MM.1S (cell line): Measurements from ENCODE around the gene GTPBP8.

Experiments used
- DNase-seq: peaks from one replicate; pipeline ENCODE4 v3.0.0-alpha.2; 2015
- H2AFZ ChIP-seq: fragments of 300-600 bp; sonication (generic); 2 replicates; pipeline ENCODE4 v1.6.0; 2016; ENCODE audit warnings: antibody characterized with exemption, low read length
- H3F3A ChIP-seq: fragments of 300-600 bp; sonication (generic); 2 replicates; pipeline ENCODE4 v1.6.1; 2016; ENCODE audit warnings: mild to moderate bottlenecking, antibody characterized with exemption, low read length, moderate library complexity, mixed read lengths; ENCODE audit not compliant: insufficient read depth
- H3K27ac ChIP-seq: fragments of 300-600 bp; sonication (generic); 2 replicates; pipeline ENCODE4 v1.5.1; 2016; ENCODE audit warnings: mild to moderate bottlenecking, low read length
- H3K27me3 ChIP-seq: fragments of 300-600 bp; sonication (generic); replicated peaks from 2 replicates; pipeline ENCODE4 v1.6.0; 2016; ENCODE audit warnings: low read length; ENCODE audit not compliant: insufficient read depth
- H3K36me3 ChIP-seq: fragments of 300-600 bp; sonication (generic); replicated peaks from 2 replicates; pipeline ENCODE4 v1.6.1; 2016; ENCODE audit warnings: mild to moderate bottlenecking, low read length, mixed read lengths; ENCODE audit not compliant: insufficient read depth
- H3K4me1 ChIP-seq: fragments of 300-600 bp; sonication (generic); 2 replicates; pipeline ENCODE4 v1.6.1; 2016; ENCODE audit warnings: low read length, mixed read lengths
- H3K4me2 ChIP-seq: fragments of 300-600 bp; sonication (generic); 2 replicates; pipeline ENCODE4 v1.6.0; 2016; ENCODE audit warnings: low read depth, low read length
- H3K4me3 ChIP-seq: fragments of 300-600 bp; sonication (generic); 2 replicates; pipeline ENCODE4 v1.5.1; 2016; ENCODE audit warnings: low read length, mixed read lengths
- H3K79me2 ChIP-seq: fragments of 300-600 bp; sonication (generic); 2 replicates; pipeline ENCODE4 v1.6.1; 2016; ENCODE audit warnings: mixed run types, low read length, mixed read lengths
- H3K9ac ChIP-seq: fragments of 300-600 bp; sonication (generic); 2 replicates; pipeline ENCODE4 v1.6.1; 2016; ENCODE audit warnings: low read length, mixed read lengths
- H3K9me2 ChIP-seq: fragments of 300-600 bp; sonication (generic); replicated peaks from 2 replicates; pipeline ENCODE4 v1.6.1; 2016; ENCODE audit warnings: mild to moderate bottlenecking, low read length, mixed read lengths; ENCODE audit not compliant: insufficient read depth
- H3K9me3 ChIP-seq: fragments of 300-600 bp; sonication (generic); replicated peaks from 2 replicates; pipeline ENCODE4 v1.6.1; 2016; ENCODE audit warnings: mild to moderate bottlenecking, low read length, mixed read lengths; ENCODE audit not compliant: insufficient read depth
- H4K20me1 ChIP-seq: fragments of 300-600 bp; sonication (generic); 2 replicates; pipeline ENCODE4 v1.6.1; 2016; ENCODE audit warnings: mild to moderate bottlenecking, low read length, moderate library complexity, mixed read lengths; ENCODE audit not compliant: insufficient read depth
- CTCF ChIP-seq: fragments of 300-600 bp; sonication (generic); IDR thresholded peaks from 2 replicates; pipeline ENCODE4 v1.5.1; 2016; ENCODE audit warnings: antibody characterized with exemption, low read length, mixed read lengths
- EZH2 ChIP-seq: fragments of 300-600 bp; sonication (generic); optimal IDR thresholded peaks from 2 replicates; pipeline ENCODE3; 2017; ENCODE audit warnings: low read depth, mild to moderate bottlenecking, antibody characterized with exemption, low read length, mixed read lengths
- EZH2phosphoT487 ChIP-seq: fragments of 300-600 bp; sonication (generic); IDR thresholded peaks from 2 replicates; pipeline ENCODE4 v1.6.1; 2018; ENCODE audit warnings: antibody characterized with exemption, low read length

The GTPBP8 gene

GRCh38 chr3:112966633-112967032 lies 24.2 kb upstream of the GTPBP8 start:
- peaks cover 73% of the 10 kb centered on the region for H3K79me2 ChIP-seq
- no peak for DNase-seq
- no peak overlapping the region for H2AFZ ChIP-seq
- H3K36me3 ChIP-seq = no peaks in the 10 kb centered on the region
- no peak overlapping the region for H3K27ac ChIP-seq
- H3K4me3 ChIP-seq = no peak overlapping the region
- no peak overlapping the region for H3K9ac ChIP-seq
- no peaks in the 10 kb centered on the region for H3K27me3 ChIP-seq
- H3K4me1 ChIP-seq = no peaks in the 10 kb centered on the region
- no peaks in the 10 kb centered on the region for H4K20me1 ChIP-seq
- TF ChIP-seq EZH2phosphoT487 (no peak), EZH2 (no peak), CTCF (no peak)
- H3K4me2 ChIP-seq = no peak overlapping the region
- H3K9me2 ChIP-seq = no peaks in the 10 kb centered on the region
- H3K9me3 ChIP-seq = no peaks in the 10 kb centered on the region
- H3F3A ChIP-seq = no peaks in the 10 kb centered on the region; the same call in 1 of the 2 replicates

DNA sequence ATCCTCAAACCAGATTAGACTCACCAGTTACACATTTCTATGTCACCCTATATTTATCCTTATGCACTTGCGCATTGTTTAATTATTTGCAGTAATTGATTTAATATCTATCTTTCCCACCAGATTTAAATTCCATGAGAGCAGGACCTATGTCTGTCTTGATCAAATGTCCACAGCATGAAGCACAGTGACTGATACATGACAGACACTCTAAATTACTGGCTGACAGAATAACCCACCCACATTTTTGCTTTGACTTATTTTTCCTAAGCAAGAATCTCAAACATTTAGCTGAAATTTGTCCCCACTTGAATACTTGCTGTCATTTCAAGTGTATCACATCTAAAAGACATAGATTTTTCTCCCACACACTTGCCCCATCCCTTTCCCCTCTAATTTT lies 23.4 kb upstream of the GTPBP8 start:
- H3K27ac ChIP-seq = no peak overlapping the region
- no peak overlapping the region for H3K4me2 ChIP-seq
- H3K4me1 ChIP-seq = no peaks in the 10 kb centered on the region
- H2AFZ ChIP-seq = no peak overlapping the region
- H3K36me3 ChIP-seq = no peaks in the 10 kb centered on the region
- no peaks in the 10 kb centered on the region for H3K9me2 ChIP-seq
- H3K9me3 ChIP-seq = no peaks in the 10 kb centered on the region
- H3K27me3 ChIP-seq = no peaks in the 10 kb centered on the region
- H3F3A ChIP-seq = no peaks in the 10 kb centered on the region; the same call in 1 of the 2 replicates
- no peak overlapping the region for H3K4me3 ChIP-seq
- TF ChIP-seq EZH2 (no peak), CTCF (no peak), EZH2phosphoT487 (no peak)
- no peak overlapping the region for H3K9ac ChIP-seq
- peaks cover 73% of the 10 kb centered on the region for H3K79me2 ChIP-seq
- H4K20me1 ChIP-seq = no peaks in the 10 kb centered on the region
- DNase-seq = no peak

DNA sequence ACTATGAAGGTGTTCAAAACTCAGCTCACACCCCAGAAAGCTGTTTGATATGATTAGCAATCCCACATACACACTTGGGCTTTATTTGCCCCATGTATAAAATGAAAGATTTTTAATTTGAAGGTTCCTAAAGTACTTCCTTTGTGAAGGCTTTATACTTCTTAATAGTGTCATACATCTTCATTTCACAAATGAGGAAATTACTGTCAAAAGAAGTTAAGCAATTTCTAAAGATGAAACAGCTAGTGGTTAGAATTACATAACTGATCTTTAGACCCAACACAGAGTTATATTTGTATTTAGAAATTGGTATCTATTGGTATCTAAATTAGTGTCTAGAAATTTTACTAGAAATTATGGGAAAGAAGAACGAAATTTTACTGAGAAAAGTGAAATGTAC lies 23.0 kb upstream of the GTPBP8 start:
- H2AFZ ChIP-seq = no peak overlapping the region
- no peaks in the 10 kb centered on the region; the same call in 1 of the 2 replicates for H3F3A ChIP-seq
- H3K27me3 ChIP-seq = no peaks in the 10 kb centered on the region
- H3K4me3 ChIP-seq = no peak overlapping the region
- no peak overlapping the region for H3K9ac ChIP-seq
- no peak for DNase-seq
- no peaks in the 10 kb centered on the region for H3K9me3 ChIP-seq
- no peaks in the 10 kb centered on the region for H3K4me1 ChIP-seq
- H3K27ac ChIP-seq = no peak overlapping the region
- TF ChIP-seq CTCF (no peak), EZH2phosphoT487 (no peak), EZH2 (no peak)
- H3K4me2 ChIP-seq = no peak overlapping the region
- peaks cover 73% of the 10 kb centered on the region for H3K79me2 ChIP-seq
- H3K36me3 ChIP-seq = no peaks in the 10 kb centered on the region
- no peaks in the 10 kb centered on the region for H4K20me1 ChIP-seq
- no peaks in the 10 kb centered on the region for H3K9me2 ChIP-seq
